Heart left ventricle (tissue), 16 donors: ENCODE data around the gene SIGLEC10. TPM values are rescaled to one million over a fixed set of nuclear protein-coding genes. Genes with fewer than 3 reads are reported as not detected.

Experiments used
- ATAC-seq, 4 donors: fragments of 200-7000 bp; cut with Tn5 transposase; one replicate each; pipeline ENCODE4 v1.9.1; 2020 to 2022; ENCODE audit warnings: moderate library complexity in 4 of 4, mild to moderate bottlenecking in 3 of 4, moderate number of reproducible peaks in 1 of 4
- DNase-seq, 5 donors: peaks; one replicate each; pipeline ENCODE4 v3.0.0-alpha.2; 2020
- H3K27ac ChIP-seq, 12 donors: fragments of 200-600 bp; sonication (generic) in 4 of 12; one replicate each; pipeline versions ENCODE4 v1.5.0 to v1.8.0; 2016 to 2022; ENCODE audit warnings: mild to moderate bottlenecking in 2 of 12
- H3K27me3 ChIP-seq, 9 donors: fragments of 200-600 bp; sonication (generic) in 2 of 9; one replicate each; pipeline versions ENCODE4 v1.5.1 to v1.8.0; 2016 to 2022; ENCODE audit warnings: mild to moderate bottlenecking in 3 of 9
- H3K36me3 ChIP-seq, 9 donors: fragments of 200-600 bp; sonication (generic) in 2 of 9; one replicate each; pipeline versions ENCODE4 v1.5.0 to v1.8.0; 2018 to 2022; ENCODE audit warnings: mild to moderate bottlenecking in 2 of 9
- H3K4me1 ChIP-seq, 12 donors: fragments of 200-600 bp; sonication (generic) in 4 of 12; one replicate each; pipeline versions ENCODE4 v1.5.0 to v1.8.0; 2016 to 2022; ENCODE audit warnings: mild to moderate bottlenecking in 3 of 12
- H3K4me3 ChIP-seq, 12 donors: fragments of 200-600 bp; sonication (generic) in 4 of 12; one replicate each; pipeline versions ENCODE4 v1.5.0 to v1.8.0; 2017 to 2022; ENCODE audit warnings: mild to moderate bottlenecking in 9 of 12, moderate library complexity in 4 of 12
- H3K9me3 ChIP-seq, 12 donors: fragments of 200-600 bp; sonication (generic) in 4 of 12; one replicate each; pipeline versions ENCODE4 v1.5.0 to v1.8.0; 2016 to 2022; ENCODE audit warnings: mild to moderate bottlenecking in 1 of 12
- POLR2A ChIP-seq, 2 donors: fragments of 450-650 bp; IDR thresholded peaks; one replicate each; pipeline ENCODE4 v1.6.1; 2017; ENCODE audit warnings: antibody characterized with exemption in 2 of 2, mild to moderate bottlenecking in 2 of 2, moderate library complexity in 2 of 2
- WGBS, 4 donors: extraction: QIAGEN DNeasy Blood & Tissue Kit in 2 of 4; methylation state at CpG; one replicate each; pipeline versions ENCODE4 v1.1.5 to v1.1.7; 2013 to 2018; 5-methylcytosine and 5-hydroxymethylcytosine counted together
- intact Hi-C, 10 donors: fragments of 100-400 bp; cut with DNase I; formaldehyde crosslinking; loops; one replicate each; pipeline versions ENCODE4 v1.11.1 to v1.14.2; 2022
- polyA plus RNA-seq, 2 donors: library from polyadenylated mRNA; stranded (reverse); fragments of 200-250 nt; gene quantifications; one replicate each; pipeline ENCODE4 v1.2.3, GENCODE V29; 2013
- total RNA-seq, 9 donors: library from RNA; depleted of rRNA in 2 of 9; stranded (reverse); fragments of >200 nt in 2 of 9; fragmentation: NEBNext Ultra II Directional in 3 of 9; extraction: Animal tissue kit (Norgen Biotek cat#: 25700) in 3 of 9; gene quantifications; one replicate each; pipeline versions ENCODE4 v1.1.0 to v1.2.4, GENCODE V29; 2016 to 2023
- TF ChIP-seq, protein P1 (sequence below), 12 donors: fragments of 200-600 bp; sonication (generic) in 4 of 12; IDR thresholded peaks; one replicate each; pipeline versions ENCODE4 v1.5.0 to v1.8.0; 2018 to 2022; ENCODE audit warnings: antibody characterized with exemption in 12 of 12, mild to moderate bottlenecking in 5 of 12
- donor health status: ischemic (EF 13 %, LVEDD 7.1; RV severe dilation, severe dysfunction).
- donor health status: healthy with polysubstance abuse.
- donor health status: DM: no; HTN: yes; CAD: no.
- donor health status: DM: no; HTN: no; CAD: no.
- donor health status: ischemic (EF 25% LVEDD 6.9; RV normal size, moderate dysfunction).
- donor health status: ischemic (EF 25% LVEDD 5.7; RV mildly dilated, moderate dysfunction).
- donor health status: healthy.
- donor health status: DM: yes; HTN: yes; CAD: no.
- donor health status: ischemic (EF 35%, LVEDD 5.7; RV mildly dilated, moderate dysfunction).
- donor health status: nonischemic (EF 11% LVEDD 7.7; RV severe dilation, severe dysfunction).
- donor health status: DM: yes; HTN: yes; CAD: no.
- donor health status: PGD.
- donor health status: ischemic (EF 29% LVEDD 5.4; RV normal size, mild dysfunction).
- donor health status: nonischemic (EF 23%, LVEDD 6.1; RV moderate dilation, normal function).

SIGLEC10 gene
- total and polyA plus RNA-seq, 11 donors: 0.08 to 7.5 (median 0.58) TPM

DNA sequence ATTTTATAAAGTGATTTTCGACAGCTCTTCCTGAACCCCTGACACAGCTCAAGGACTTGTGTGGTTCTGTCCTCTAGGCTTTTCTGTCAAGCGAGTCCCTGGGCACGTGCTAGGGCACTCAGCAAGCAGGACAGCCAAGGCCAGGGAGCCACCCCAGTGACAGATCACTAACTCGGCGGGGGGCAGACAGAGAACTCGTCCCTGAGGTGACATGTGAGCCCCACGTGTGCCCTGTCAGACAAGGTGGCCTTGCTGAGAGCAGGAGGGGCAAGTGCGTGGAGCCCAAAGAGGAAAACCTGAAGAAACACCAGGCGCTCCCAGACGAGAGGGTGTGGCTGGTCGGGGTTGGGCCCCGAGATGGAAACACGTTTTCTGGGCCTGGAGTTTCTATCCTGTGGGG lies 56.2 kb downstream of the SIGLEC10 start:
- intact Hi-C loops: loop anchor here in 1 of 10 donors (10.0 kb wide), 1 partner anchor 434 kb away; the partner anchor contains the start of gene FPR3
- Histone ChIP-seq H3K9me3 (no peaks in the 10 kb centered on the region), H3K4me3 (no peak overlapping the region), H3K27me3 (no peaks in the 10 kb centered on the region), H3K4me1 (peaks cover 2 to 32% (median 16%) of the 10 kb centered on the region in 12 donors), H3K27ac (peak overlapping the region in 2 of 12 donors; percentile 93 to 98), H3K36me3 (peaks cover 0 to 6% (median 0%) of the 10 kb centered on the region in 9 donors)
- DNase-seq (peak in 1 of 5 donors; percentile 52), ATAC-seq (no peak)
- TF ChIP-seq, protein P1, sequence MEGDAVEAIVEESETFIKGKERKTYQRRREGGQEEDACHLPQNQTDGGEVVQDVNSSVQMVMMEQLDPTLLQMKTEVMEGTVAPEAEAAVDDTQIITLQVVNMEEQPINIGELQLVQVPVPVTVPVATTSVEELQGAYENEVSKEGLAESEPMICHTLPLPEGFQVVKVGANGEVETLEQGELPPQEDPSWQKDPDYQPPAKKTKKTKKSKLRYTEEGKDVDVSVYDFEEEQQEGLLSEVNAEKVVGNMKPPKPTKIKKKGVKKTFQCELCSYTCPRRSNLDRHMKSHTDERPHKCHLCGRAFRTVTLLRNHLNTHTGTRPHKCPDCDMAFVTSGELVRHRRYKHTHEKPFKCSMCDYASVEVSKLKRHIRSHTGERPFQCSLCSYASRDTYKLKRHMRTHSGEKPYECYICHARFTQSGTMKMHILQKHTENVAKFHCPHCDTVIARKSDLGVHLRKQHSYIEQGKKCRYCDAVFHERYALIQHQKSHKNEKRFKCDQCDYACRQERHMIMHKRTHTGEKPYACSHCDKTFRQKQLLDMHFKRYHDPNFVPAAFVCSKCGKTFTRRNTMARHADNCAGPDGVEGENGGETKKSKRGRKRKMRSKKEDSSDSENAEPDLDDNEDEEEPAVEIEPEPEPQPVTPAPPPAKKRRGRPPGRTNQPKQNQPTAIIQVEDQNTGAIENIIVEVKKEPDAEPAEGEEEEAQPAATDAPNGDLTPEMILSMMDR (IDR thresholded peaks at IDR 0.05): no peak
- TF ChIP-seq POLR2A (IDR thresholded peaks at IDR 0.05): no peak
- 76 to 85% (median 81%) methylated on average over 13 of the region's 13 CpGs for WGBS, 4 donors

Other genes with a start within 250 kb of the SIGLEC10 start
- gene CD33, start 192.6 kb downstream of the SIGLEC10 start, total RNA-seq: 10 to 100 TPM in 2 of 9 donors, 1 to 10 TPM in 7; 1.1 to 46.6 (median 3.2) TPM
- 1 to 10 TPM; 1.7 to 2.3 TPM for gene CD33, start 192.6 kb downstream of the SIGLEC10 start, polyA plus RNA-seq
- not detected for gene SIGLECL1, start 166.6 kb downstream of the SIGLEC10 start, total RNA-seq
- gene SIGLECL1, start 166.6 kb downstream of the SIGLEC10 start, polyA plus RNA-seq: not detected
- gene IGLON5, start 106.0 kb downstream of the SIGLEC10 start, total RNA-seq: under 1 TPM in 1 of 9 donors, not detected in 8; 0.09 TPM
- under 1 TPM in 1 of 2 donors, not detected in 1; 0.10 TPM for gene IGLON5, start 106.0 kb downstream of the SIGLEC10 start, polyA plus RNA-seq
- 1 to 10 TPM in 2 of 9 donors, under 1 TPM in 7; 0.40 to 1.2 (median 0.74) TPM for gene VSIG10L, start 75.5 kb downstream of the SIGLEC10 start, total RNA-seq
- 1 to 10 TPM; 1.2 to 1.7 TPM for gene VSIG10L, start 75.5 kb downstream of the SIGLEC10 start, polyA plus RNA-seq
- gene ETFB, start 51.3 kb downstream of the SIGLEC10 start, total RNA-seq: 100 to 1,000 TPM; 206 to 835 (median 280) TPM
- gene ETFB, start 51.3 kb downstream of the SIGLEC10 start, polyA plus RNA-seq: 100 to 1,000 TPM; 301 to 675 TPM
- 1 to 10 TPM in 3 of 9 donors, under 1 TPM in 3, not detected in 3; 0.46 to 2.3 (median 0.92) TPM for gene CLDND2, start 48.6 kb downstream of the SIGLEC10 start, total RNA-seq
- not detected for gene CLDND2, start 48.6 kb downstream of the SIGLEC10 start, polyA plus RNA-seq
- gene NKG7, start 45.0 kb downstream of the SIGLEC10 start, total RNA-seq: 10 to 100 TPM in 1 of 9 donors, 1 to 10 TPM in 6, not detected in 2; 1.0 to 31.2 (median 2.4) TPM
- 1 to 10 TPM; 1.0 to 2.9 TPM for gene NKG7, start 45.0 kb downstream of the SIGLEC10 start, polyA plus RNA-seq
- not detected for gene LIM2, start 29.7 kb downstream of the SIGLEC10 start, total RNA-seq
- gene LIM2, start 29.7 kb downstream of the SIGLEC10 start, polyA plus RNA-seq: not detected
- gene C19orf84, start 27.1 kb downstream of the SIGLEC10 start, total RNA-seq: not detected
- gene C19orf84, start 27.1 kb downstream of the SIGLEC10 start, polyA plus RNA-seq: not detected
- under 1 TPM in 2 of 9 donors, not detected in 7; 0.12 to 0.48 TPM for gene SIGLEC8, start 40.8 kb upstream of the SIGLEC10 start, total RNA-seq
- gene SIGLEC8, start 40.8 kb upstream of the SIGLEC10 start, polyA plus RNA-seq: not detected
- gene CEACAM18, start 60.9 kb upstream of the SIGLEC10 start, total RNA-seq: not detected
- not detected for gene CEACAM18, start 60.9 kb upstream of the SIGLEC10 start, polyA plus RNA-seq
- gene SIGLEC12, start 84.2 kb upstream of the SIGLEC10 start, total RNA-seq: under 1 TPM in 4 of 9 donors, not detected in 5; 0.20 to 0.43 (median 0.24) TPM
- gene SIGLEC12, start 84.2 kb upstream of the SIGLEC10 start, polyA plus RNA-seq: under 1 TPM in 1 of 2 donors, not detected in 1; 0.15 TPM
- gene SIGLEC6, start 114.0 kb upstream of the SIGLEC10 start, total RNA-seq: under 1 TPM in 5 of 9 donors, not detected in 4; 0.23 to 0.40 (median 0.25) TPM
- gene SIGLEC6, start 114.0 kb upstream of the SIGLEC10 start, polyA plus RNA-seq: under 1 TPM in 1 of 2 donors, not detected in 1; 0.10 TPM
- 10 to 100 TPM in 3 of 9 donors, 1 to 10 TPM in 6; 2.5 to 13.7 (median 8.7) TPM for gene ZNF175, start 153.6 kb upstream of the SIGLEC10 start, total RNA-seq
- gene ZNF175, start 153.6 kb upstream of the SIGLEC10 start, polyA plus RNA-seq: 1 to 10 TPM; 2.9 to 4.8 TPM
- 1 to 10 TPM in 1 of 9 donors, under 1 TPM in 4, not detected in 4; 0.16 to 1.3 (median 0.24) TPM for gene SIGLEC5, start 212.8 kb upstream of the SIGLEC10 start, total RNA-seq
- under 1 TPM in 1 of 2 donors, not detected in 1; 0.15 TPM for gene SIGLEC5, start 212.8 kb upstream of the SIGLEC10 start, polyA plus RNA-seq
- 10 to 100 TPM in 1 of 9 donors, 1 to 10 TPM in 4, under 1 TPM in 2, not detected in 2; 0.20 to 17.9 (median 1.3) TPM for gene SIGLEC14, start 229.2 kb upstream of the SIGLEC10 start, total RNA-seq
- gene SIGLEC14, start 229.2 kb upstream of the SIGLEC10 start, polyA plus RNA-seq: 1 to 10 TPM in 1 of 2 donors, under 1 TPM in 1; 0.27 to 1.3 TPM